BLaER1 treated with 17β-estradiol and CSF1 and Interleukin-3, amounts not matched to agents 10 nM and 100 nM (cell line): ENCODE data around the gene NBAS.
A peak's percentile ranks its signal among the peaks of the same experiment; 100 is the strongest.

Experiments used
- H3K27ac ChIP-seq, 11 experiments: shearing (Covaris generic); formaldehyde crosslinking; 2 replicates each; pipeline ENCODE4 v1.8.1; 2022
- H3K27me3 ChIP-seq, 11 experiments: shearing (Covaris generic); formaldehyde crosslinking; 2 replicates each; pipeline ENCODE4 v1.8.1; 2022
- H3K36me3 ChIP-seq, 11 experiments: shearing (Covaris generic); formaldehyde crosslinking; 2 replicates each; pipeline ENCODE4 v1.8.1; 2022
- H3K4me1 ChIP-seq, 10 experiments: shearing (Covaris generic); formaldehyde crosslinking; 2 replicates each; pipeline ENCODE4 v1.8.1; 2022
- H3K4me2 ChIP-seq, 11 experiments: shearing (Covaris generic); formaldehyde crosslinking; 2 replicates each; pipeline ENCODE4 v1.8.1; 2022
- H3K4me3 ChIP-seq, 10 experiments: shearing (Covaris generic); formaldehyde crosslinking; 2 replicates each; pipeline ENCODE4 v1.8.1; 2022
- H3K9ac ChIP-seq, 11 experiments: shearing (Covaris generic); formaldehyde crosslinking; 2 replicates each; pipeline ENCODE4 v1.8.1; 2022
- H3K9me3 ChIP-seq, 11 experiments: shearing (Covaris generic); formaldehyde crosslinking; replicated peaks in 1 of 11; 2 replicates each; pipeline ENCODE4 v1.8.1; 2022
- H4K20me1 ChIP-seq, 11 experiments: shearing (Covaris generic); formaldehyde crosslinking; 2 replicates each; pipeline ENCODE4 v1.8.1; 2022
- Cebpa-rat ChIP-seq, 11 experiments: shearing (Covaris generic); IDR thresholded peaks; 2 replicates each; pipeline ENCODE4 v1.8.1; 2022

NBAS gene

DNA sequence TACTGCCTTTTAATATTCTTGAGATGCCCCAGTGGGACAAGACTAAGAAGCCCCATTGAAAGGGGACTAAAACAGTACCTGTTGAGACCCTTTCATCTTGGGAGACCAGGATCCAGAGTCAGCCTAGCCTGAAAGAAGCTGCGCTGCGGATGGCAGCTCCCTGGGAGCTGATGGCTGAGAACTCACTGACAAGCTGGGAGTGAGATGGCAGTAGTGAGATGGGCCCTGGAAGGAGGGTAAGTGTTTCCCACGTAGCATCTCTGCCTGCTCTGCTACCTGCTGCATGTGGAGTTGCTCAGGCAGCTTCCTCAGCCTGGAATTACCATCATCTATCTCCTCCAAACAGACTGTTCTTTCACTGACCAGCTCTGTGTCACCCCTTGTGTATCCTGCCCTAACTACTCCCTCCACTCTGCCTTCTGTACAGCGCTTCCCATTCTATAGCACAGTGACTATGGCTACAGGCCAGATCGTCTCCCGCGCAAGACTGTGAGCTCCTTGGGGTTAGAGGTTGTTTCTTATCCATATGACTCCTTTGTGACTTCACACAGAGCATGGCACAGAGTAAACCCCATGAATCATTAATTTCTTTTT, 330.4 kb downstream of the NBAS start:
- Histone ChIP-seq H3K4me3 (no peak overlapping the region), H3K9ac (no peak overlapping the region), H4K20me1 (0 out of 22 replicates have a peak, but pooled peaks cover 0 to 6% (median 0%) of the 10 kb centered on the region in 11 experiments), H3K4me2 (no peak overlapping the region), H3K36me3 (peaks cover 12 to 65% (median 44%) of the 10 kb centered on the region in 11 experiments; a peak in 20 of 22 replicates), H3K4me1 (peaks cover 0 to 12% (median 0%) of the 10 kb centered on the region in 10 experiments; a peak in 3 of 20 replicates), H3K27me3 (no peaks in the 10 kb centered on the region), H3K27ac (no peak overlapping the region), H3K9me3 (peaks cover 0 to 5% (median 0%) of the 10 kb centered on the region in 11 experiments; a peak in 2 of 22 replicates)
- TF ChIP-seq Cebpa-rat (IDR thresholded peaks at IDR 0.05) = no peak

DNA sequence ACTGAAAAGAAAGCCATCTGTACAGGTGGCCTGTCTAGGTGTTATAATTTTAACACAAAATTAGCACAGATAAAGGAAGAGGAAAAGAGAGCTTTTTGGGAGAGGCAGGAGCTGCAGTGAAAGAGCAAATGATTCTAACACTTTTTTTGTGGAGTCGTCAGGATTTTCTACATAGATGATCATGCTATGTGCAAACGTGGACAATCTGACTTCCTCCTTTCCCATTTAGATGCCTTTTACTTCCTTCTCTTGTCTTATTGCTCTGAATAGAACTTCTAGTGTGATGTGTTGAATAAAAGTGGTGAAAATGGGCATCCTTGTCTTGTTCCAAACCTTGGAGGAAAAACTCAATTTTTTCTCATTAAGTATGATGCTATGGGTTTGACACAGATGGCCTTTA, 334.5 kb downstream of the NBAS start:
- Histone ChIP-seq H3K27me3 (no peaks in the 10 kb centered on the region), H3K36me3 (peaks cover 12 to 57% (median 27%) of the 10 kb centered on the region in 11 experiments; a peak in 20 of 22 replicates), H3K9ac (no peak overlapping the region), H3K9me3 (peaks cover 0 to 5% (median 0%) of the 10 kb centered on the region in 11 experiments; a peak in 2 of 22 replicates), H3K27ac (no peak overlapping the region; a peak in 1 of 22 replicates), H3K4me2 (no peak overlapping the region), H3K4me1 (peaks cover 0 to 25% (median 0%) of the 10 kb centered on the region in 10 experiments; a peak in 4 of 20 replicates), H3K4me3 (no peak overlapping the region), H4K20me1 (0 out of 22 replicates have a peak, but pooled peaks cover 0 to 6% (median 0%) of the 10 kb centered on the region in 11 experiments)
- no peak for TF ChIP-seq Cebpa-rat (IDR thresholded peaks at IDR 0.05)

- Histone ChIP-seq H3K4me1 (peaks cover 0 to 25% (median 0%) of the 10 kb centered on the region in 10 experiments; a peak in 4 of 20 replicates), H3K27me3 (no peaks in the 10 kb centered on the region), H3K9me3 (peaks cover 0 to 5% (median 3%) of the 10 kb centered on the region in 11 experiments; a peak in 4 of 22 replicates), H4K20me1 (no peaks in the 10 kb centered on the region), H3K9ac (no peak overlapping the region), H3K4me3 (no peak overlapping the region), H3K36me3 (peaks cover 7 to 43% (median 16%) of the 10 kb centered on the region in 11 experiments; a peak in 17 of 22 replicates), H3K27ac (no peak overlapping the region), H3K4me2 (no peak overlapping the region)
- TF ChIP-seq Cebpa-rat (IDR thresholded peaks at IDR 0.05) = no peak
Measured at GRCh38 chr2:15225131-15225530, 336.0 kb downstream of the NBAS start.

DNA sequence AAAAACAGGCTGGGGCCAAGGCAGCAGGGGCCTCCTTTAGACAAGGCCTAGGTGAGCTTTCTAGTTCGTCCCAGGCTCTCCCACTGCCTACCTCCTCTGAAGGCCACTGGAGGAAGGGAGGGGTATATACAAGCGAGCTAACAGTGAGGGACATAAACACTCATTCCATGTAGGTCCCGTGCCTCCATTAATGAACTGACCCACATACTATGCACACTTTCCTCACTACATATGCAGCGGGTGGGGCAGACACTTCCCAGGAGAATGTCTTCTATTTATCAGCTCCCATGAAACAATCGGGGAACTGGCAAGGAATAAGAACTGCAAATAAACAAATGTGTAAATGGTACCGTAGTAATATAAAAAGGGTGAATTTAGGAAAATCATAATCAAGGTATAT, 336.5 kb downstream of the NBAS start:
- Histone ChIP-seq H3K9ac (no peak overlapping the region), H3K27me3 (no peaks in the 10 kb centered on the region), H3K4me2 (no peak overlapping the region), H3K27ac (peak overlapping the region in 3 of 11 experiments; percentile 24 to 62 (median 57); a peak in 5 of 22 replicates), H3K4me1 (peaks cover 0 to 25% (median 0%) of the 10 kb centered on the region in 10 experiments; a peak in 4 of 20 replicates), H3K36me3 (peaks cover 3 to 43% (median 16%) of the 10 kb centered on the region in 11 experiments; a peak in 15 of 22 replicates), H3K4me3 (no peak overlapping the region), H4K20me1 (no peaks in the 10 kb centered on the region), H3K9me3 (peaks cover 0 to 6% (median 3%) of the 10 kb centered on the region in 11 experiments; a peak in 4 of 22 replicates)
- no peak for TF ChIP-seq Cebpa-rat (IDR thresholded peaks at IDR 0.05)

GRCh38 chr2:15223887-15224286, 337.2 kb downstream of the NBAS start:
- H3K4me1 ChIP-seq = peaks cover 0 to 25% (median 0%) of the 10 kb centered on the region in 10 experiments; a peak in 4 of 20 replicates
- H3K4me2 ChIP-seq = peak overlapping the region in 2 of 11 experiments; percentile 23 to 29; a peak in 2 of 22 replicates
- no peak for TF ChIP-seq Cebpa-rat (IDR thresholded peaks at IDR 0.05)
- no peak overlapping the region for H3K9ac ChIP-seq
- H4K20me1 ChIP-seq = no peaks in the 10 kb centered on the region
- peaks cover 0 to 6% (median 3%) of the 10 kb centered on the region in 11 experiments; a peak in 4 of 22 replicates for H3K9me3 ChIP-seq
- no peak overlapping the region for H3K4me3 ChIP-seq
- peaks cover under 1 to 41% (median 17%) of the 10 kb centered on the region in 11 experiments; a peak in 16 of 22 replicates for H3K36me3 ChIP-seq
- H3K27ac ChIP-seq = peak overlapping the region in 3 of 11 experiments; percentile 35 to 62 (median 57); a peak in 5 of 22 replicates
- H3K27me3 ChIP-seq = no peaks in the 10 kb centered on the region

DNA sequence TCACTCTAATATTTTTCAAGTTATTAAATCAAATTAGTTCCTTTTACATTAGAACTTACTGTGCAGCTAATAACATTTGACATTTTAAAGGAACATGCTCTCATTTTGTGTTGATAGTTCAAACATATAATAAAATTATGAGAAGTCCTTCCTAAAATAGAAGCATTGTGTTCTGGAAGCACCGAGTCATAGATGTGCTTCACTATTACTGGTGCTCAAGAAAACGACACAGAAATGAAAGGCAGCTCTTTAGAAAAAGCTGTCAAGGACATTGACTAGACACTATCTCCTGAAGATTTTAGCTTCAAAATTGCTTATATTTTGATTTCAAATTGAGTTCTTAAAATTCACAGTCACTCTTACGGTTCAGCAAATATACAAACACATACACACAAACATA, 338.3 kb downstream of the NBAS start:
- Histone ChIP-seq H3K36me3 (peaks cover 11 to 41% (median 21%) of the 10 kb centered on the region in 11 experiments; a peak in 19 of 22 replicates), H3K4me2 (no peak overlapping the region), H3K9ac (no peak overlapping the region), H3K9me3 (peaks cover 0 to 6% (median 3%) of the 10 kb centered on the region in 11 experiments; a peak in 4 of 22 replicates), H3K27ac (0 out of 22 replicates have a peak overlapping the region, but pooled peaks of 1 of the 11 experiments have one; percentile 57), H4K20me1 (no peaks in the 10 kb centered on the region; a peak in 1 of 22 replicates), H3K27me3 (no peaks in the 10 kb centered on the region), H3K4me3 (no peak overlapping the region), H3K4me1 (peaks cover 0 to 25% (median 0%) of the 10 kb centered on the region in 10 experiments; a peak in 4 of 20 replicates)
- TF ChIP-seq Cebpa-rat (IDR thresholded peaks at IDR 0.05) = no peak

GRCh38 chr2:15220603-15221002, 340.5 kb downstream of the NBAS start:
- TF ChIP-seq Cebpa-rat (IDR thresholded peaks at IDR 0.05) = no peak

DNA sequence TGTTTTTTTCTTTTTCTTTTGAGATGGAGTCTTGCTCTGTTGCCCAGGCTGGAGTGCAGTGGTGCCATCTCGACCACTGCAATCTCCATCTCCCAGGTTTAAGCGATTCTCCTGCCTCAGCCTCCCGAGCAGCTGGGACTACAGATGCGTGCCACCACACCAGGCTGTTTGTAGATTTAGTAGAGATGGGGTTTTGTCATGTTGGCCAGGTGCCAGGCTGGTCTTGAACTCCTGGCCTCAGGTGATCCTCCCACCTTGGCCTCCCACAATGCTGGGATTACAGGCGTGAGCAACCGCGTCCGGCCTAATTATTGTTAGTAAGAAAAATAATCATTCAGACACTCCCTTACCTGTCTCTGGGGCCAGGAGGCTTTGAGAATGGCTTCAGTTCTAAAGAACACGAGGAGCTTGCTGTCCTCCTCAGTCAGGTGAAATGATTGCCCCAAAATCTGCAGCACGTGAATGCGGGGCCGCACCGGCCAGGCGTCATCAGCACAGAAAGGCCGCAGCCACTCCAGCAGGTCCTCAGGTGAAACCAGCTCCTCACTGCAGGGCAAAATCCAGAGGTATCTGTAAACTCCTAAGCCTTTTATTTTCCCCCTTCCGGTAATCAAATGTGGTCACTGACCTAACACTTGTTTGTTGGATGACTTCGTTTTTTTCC, 342.6 kb downstream of the NBAS start:
- TF ChIP-seq Cebpa-rat (IDR thresholded peaks at IDR 0.05) = no peak
- H4K20me1 ChIP-seq = no peaks in the 10 kb centered on the region; a peak in 1 of 22 replicates
- H3K36me3 ChIP-seq = peaks cover 6 to 49% (median 22%) of the 10 kb centered on the region in 11 experiments; a peak in 19 of 22 replicates
- peaks cover 0 to 7% (median 0%) of the 10 kb centered on the region in 11 experiments; a peak in 10 of 22 replicates for H3K9me3 ChIP-seq
- no peak overlapping the region for H3K9ac ChIP-seq
- H3K4me2 ChIP-seq = no peak overlapping the region
- H3K27ac ChIP-seq = no peak overlapping the region
- peaks cover 0 to 2% (median 0%) of the 10 kb centered on the region in 10 experiments; a peak in 3 of 20 replicates for H3K4me1 ChIP-seq
- no peak overlapping the region for H3K4me3 ChIP-seq
- no peaks in the 10 kb centered on the region for H3K27me3 ChIP-seq

More at GRCh38 chr2:15220603-15221002, 340.5 kb downstream of the NBAS start:
- no peak overlapping the region for H3K9ac ChIP-seq
- H3K4me2 ChIP-seq = no peak overlapping the region
- H3K4me1 ChIP-seq = peaks cover 0 to 13% (median 0%) of the 10 kb centered on the region in 10 experiments; a peak in 3 of 20 replicates
- H3K27me3 ChIP-seq = no peaks in the 10 kb centered on the region
- H4K20me1 ChIP-seq = no peaks in the 10 kb centered on the region; a peak in 1 of 22 replicates
- H3K9me3 ChIP-seq = peaks cover 0 to 6% (median 0%) of the 10 kb centered on the region in 11 experiments; a peak in 2 of 22 replicates
- H3K4me3 ChIP-seq = no peak overlapping the region
- peaks cover 6 to 45% (median 22%) of the 10 kb centered on the region in 11 experiments; a peak in 19 of 22 replicates for H3K36me3 ChIP-seq
- no peak overlapping the region for H3K27ac ChIP-seq
